GM12874 (cell line): ENCODE results near the gene CHCHD10.

Experiments
- TF ChIP-seq, protein P1 (sequence below): IDR thresholded peaks from 2 replicates; pipeline ENCODE4 v1.5.1; 2011; ENCODE audit warnings: low read depth, mild to moderate bottlenecking, control low read depth, low read length, moderate library complexity; ENCODE audit not compliant: insufficient read depth

The CHCHD10 gene

DNA sequence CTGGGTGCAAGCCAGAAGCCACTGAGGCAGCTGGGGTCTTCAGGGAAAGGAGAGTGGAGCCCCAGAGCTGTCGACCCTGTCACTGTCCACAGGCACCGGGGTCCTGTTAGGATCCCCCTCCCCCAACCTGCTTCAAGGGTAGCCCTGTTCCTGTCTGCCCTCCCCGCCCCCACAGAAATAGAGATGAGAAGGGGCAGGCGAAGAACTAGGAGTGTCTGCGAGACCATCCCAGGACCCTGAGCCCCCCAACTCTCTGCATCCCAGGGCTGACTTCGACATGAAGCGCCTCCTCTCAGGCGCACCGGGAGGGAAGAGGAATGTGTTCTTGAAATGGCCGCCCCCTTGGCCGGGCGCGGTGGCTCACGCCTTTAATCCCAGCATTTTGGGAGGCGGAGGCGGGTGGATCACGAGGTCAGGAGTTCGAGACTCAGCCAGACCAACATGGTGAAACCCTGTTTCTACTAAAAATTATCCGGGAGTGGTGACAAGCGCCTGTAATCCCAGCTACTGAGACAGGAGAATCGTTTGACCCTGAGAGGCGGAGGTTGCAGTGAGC is 16.3 kb downstream of the CHCHD10 start:
- TF ChIP-seq, protein P1, sequence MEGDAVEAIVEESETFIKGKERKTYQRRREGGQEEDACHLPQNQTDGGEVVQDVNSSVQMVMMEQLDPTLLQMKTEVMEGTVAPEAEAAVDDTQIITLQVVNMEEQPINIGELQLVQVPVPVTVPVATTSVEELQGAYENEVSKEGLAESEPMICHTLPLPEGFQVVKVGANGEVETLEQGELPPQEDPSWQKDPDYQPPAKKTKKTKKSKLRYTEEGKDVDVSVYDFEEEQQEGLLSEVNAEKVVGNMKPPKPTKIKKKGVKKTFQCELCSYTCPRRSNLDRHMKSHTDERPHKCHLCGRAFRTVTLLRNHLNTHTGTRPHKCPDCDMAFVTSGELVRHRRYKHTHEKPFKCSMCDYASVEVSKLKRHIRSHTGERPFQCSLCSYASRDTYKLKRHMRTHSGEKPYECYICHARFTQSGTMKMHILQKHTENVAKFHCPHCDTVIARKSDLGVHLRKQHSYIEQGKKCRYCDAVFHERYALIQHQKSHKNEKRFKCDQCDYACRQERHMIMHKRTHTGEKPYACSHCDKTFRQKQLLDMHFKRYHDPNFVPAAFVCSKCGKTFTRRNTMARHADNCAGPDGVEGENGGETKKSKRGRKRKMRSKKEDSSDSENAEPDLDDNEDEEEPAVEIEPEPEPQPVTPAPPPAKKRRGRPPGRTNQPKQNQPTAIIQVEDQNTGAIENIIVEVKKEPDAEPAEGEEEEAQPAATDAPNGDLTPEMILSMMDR, result no peak

DNA sequence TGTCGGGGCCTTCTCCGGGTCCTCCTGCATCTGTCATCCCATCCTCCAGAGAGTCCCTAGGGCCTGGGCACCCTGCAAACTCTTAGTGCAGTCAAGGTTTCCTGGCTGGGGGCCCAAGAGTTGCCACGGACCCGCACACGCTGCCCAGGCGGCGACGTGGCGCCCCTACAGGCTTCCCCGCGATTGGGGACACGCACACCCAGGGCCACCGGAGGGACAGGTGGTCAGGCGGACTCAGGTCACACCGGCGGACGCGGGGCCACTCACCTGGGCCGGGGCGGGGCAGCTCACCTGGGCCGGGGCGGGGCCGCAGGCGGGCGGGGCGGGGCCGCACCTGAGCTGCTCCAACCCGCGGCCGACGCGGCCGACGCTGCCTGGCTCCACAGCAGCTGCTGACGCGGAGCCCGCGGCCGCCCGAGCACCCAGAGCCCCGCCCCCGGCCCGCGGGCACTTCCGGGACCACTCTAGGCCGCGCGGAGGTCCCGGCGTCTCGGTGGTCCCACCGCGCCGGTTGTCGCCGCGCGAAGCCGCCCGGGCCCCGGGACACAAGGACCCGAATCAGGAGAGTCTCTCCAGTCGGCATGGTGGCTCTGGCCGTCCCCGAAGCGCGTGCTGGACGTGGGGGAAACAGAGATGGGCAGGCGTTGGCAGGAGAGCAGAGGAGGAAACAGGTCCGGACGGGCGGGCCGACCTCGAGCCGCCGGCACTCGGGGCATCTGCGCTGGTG is 16.9 kb downstream of the CHCHD10 start, which contains the start of gene ZNF70:
ZNF70 (minus strand) TSS at position 399 of the 727 bp plus-strand sequence. CDS start 5,972 bp downstream, outside the sequence.
- TF ChIP-seq, protein P1, result peak; percentile 50

DNA sequence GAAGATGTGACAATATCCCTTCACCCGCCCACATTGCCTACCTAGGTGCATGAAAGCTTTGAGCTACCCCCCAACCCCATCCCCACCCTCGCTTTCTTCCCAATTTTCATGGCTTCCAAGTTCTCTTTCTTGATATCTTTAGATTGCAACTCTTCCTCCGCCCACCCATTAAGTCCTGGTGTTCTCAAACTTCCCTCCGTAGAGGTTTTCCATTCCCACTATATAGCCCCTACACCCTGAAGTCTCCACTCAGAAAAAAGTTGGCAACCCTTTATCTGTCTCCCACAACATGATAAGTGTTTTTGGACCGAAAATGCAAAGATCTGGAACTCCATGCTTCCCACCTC is 17.4 kb downstream of the CHCHD10 start:
- TF ChIP-seq, protein P1, result no peak

DNA sequence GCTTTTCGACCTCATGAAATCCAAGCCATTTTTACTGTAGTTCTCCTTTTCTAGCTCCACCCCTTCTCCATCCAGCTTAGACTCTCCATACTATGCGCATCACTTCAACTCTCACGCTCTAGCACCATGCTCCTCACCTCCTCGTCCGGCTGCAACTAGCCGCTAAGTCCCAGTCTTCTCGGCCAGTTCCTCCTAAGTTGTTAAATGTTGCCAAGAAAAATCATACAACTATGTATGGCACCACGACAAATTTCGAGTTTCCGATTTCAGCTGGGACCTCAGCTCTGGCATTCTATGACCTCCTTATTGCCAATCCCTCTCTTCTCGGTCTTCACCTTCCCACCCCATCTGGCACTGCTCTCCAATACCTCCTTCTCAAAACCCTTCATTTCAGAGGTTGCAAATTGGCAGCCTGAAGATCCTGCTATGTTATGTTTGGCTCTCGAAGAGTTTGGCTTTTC is 17.9 kb downstream of the CHCHD10 start:
- TF ChIP-seq, protein P1, result no peak

DNA sequence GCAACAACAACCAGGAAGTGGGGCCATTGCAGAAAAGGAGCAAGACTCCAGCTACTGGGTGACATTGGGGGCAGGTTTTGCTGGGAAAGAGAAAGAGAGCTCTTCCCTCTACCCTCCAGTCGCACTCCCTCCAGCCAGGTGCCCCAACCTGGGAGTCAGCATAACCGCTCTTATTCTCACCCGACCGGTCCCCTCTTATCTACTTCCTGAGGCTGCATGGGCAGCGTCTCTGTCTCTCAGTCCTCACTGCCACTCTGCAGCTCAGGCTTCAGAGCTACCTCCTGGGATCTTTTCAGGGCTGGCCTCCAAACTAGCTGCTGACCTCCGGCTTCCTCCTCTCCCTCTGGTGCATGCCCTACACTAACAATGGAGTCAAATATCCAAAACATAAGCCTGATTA is 22.0 kb downstream of the CHCHD10 start:
- TF ChIP-seq, protein P1, result no peak

DNA sequence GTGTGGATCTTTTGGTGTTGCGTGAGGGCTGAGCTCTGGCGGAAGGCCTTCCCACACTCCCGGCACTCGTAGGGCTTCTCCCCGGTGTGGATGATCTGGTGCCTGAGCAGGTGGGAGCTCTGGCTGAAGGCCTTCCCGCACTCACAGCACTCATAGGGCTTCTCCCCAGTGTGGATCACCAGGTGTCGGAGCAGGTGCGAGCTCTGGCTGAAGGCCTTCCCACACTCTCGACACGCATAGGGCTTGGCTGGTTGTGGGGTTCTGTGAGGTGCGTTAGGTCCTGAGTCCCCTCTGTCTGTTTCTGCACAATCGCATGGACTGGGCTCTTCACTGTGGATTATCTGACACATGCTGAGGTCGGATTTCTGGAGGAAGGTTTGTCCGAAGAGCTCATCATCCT is 23.3 kb downstream of the CHCHD10 start:
- TF ChIP-seq, protein P1, result no peak

DNA sequence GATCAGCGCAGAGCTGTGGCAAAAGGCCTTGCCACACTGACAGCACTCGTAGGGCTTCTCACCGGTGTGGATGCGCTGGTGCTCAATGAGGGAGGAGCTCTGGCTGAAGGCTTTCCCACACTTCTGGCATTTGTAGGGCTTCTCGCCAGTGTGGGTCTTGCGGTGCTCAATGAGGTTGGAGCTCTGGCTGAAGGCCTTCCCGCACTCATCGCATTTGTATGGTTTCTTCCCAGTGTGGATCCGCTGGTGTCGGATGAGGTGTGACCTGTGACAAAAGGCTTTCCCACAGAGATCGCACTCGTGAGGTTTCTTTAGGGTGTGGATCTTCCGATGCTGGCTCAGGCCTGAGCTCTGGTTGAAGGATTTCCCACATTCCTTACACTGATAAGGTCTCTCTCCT is 23.8 kb downstream of the CHCHD10 start:
- TF ChIP-seq, protein P1, result no peak
